Stimulated activated naive CD8-positive, alpha-beta T cell treated with anti-CD3 and anti-CD28 coated beads, Interleukin-15, amount 100 ng/mL, for 72 hours (primary cell): Measurements from ENCODE around the gene SNIP1.
A peak's percentile ranks its signal among the peaks of the same experiment; 100 is the strongest.
"Not testable (repeated sequence)": the region's sequence is repeated elsewhere in the genome, so short reads cannot be mapped to it uniquely, and the experiment has no call there.

Experiments
- ATAC-seq: fragments of 150-1000 bp; cut with Tn5 transposase; 2 replicates; pipeline ENCODE4 v1.10.0; 2021; ENCODE audit warnings: mild to moderate bottlenecking, moderate library complexity
- DNase-seq, 2 donors: peaks; one replicate each; pipeline ENCODE4 v3.0.0; 2021 to 2022
- H3K27ac Mint-ChIP-seq, 2 donors: one replicate each; pipeline ENCODE4 v1.8.0; 2022; ENCODE audit warnings: mild to moderate bottlenecking in 2 of 2, mixed read lengths in 2 of 2, moderate library complexity in 2 of 2
- H3K27me3 Mint-ChIP-seq: one replicate; pipeline ENCODE4 v1.8.0; 2022; ENCODE audit warnings: mixed read lengths
- H3K4me1 Mint-ChIP-seq: one replicate; pipeline ENCODE4 v1.8.0; 2022; ENCODE audit warnings: mild to moderate bottlenecking, mixed read lengths
- H3K4me3 Mint-ChIP-seq, 2 donors: one replicate each; pipeline ENCODE4 v1.8.0; 2022; ENCODE audit warnings: mild to moderate bottlenecking in 2 of 2, mixed read lengths in 2 of 2, moderate library complexity in 1 of 2
- H3K9me3 Mint-ChIP-seq, 2 donors: one replicate each; pipeline ENCODE4 v1.8.0; 2022; ENCODE audit warnings: mixed read lengths in 2 of 2

The SNIP1 gene

GRCh38 chr1:37564892-37565291, 10.8 kb upstream of the SNIP1 start:
- no peaks in the 10 kb centered on the region for H3K9me3 Mint-ChIP-seq
- no peaks in the 10 kb centered on the region for H3K4me1 Mint-ChIP-seq
- no peak overlapping the region for H3K4me3 Mint-ChIP-seq
- H3K27ac Mint-ChIP-seq, result no peak overlapping the region
- no peak for DNase-seq
- H3K27me3 Mint-ChIP-seq, result no peaks in the 10 kb centered on the region
- no peak for ATAC-seq

- no peak for ATAC-seq
- Mint-ChIP-seq H3K4me3 (no peak overlapping the region), H3K9me3 (no peaks in the 10 kb centered on the region), H3K4me1 (no peaks in the 10 kb centered on the region), H3K27me3 (no peaks in the 10 kb centered on the region), H3K27ac (no peak overlapping the region)
- DNase-seq, result no peak
Measured at GRCh38 chr1:37562984-37563383, 8.9 kb upstream of the SNIP1 start.

- Mint-ChIP-seq H3K4me1 (peaks cover 7% of the 10 kb centered on the region), H3K27me3 (no peaks in the 10 kb centered on the region), H3K9me3 (no peaks in the 10 kb centered on the region), H3K27ac (peak overlapping the region in 1 of 2 donors; percentile 91), H3K4me3 (no peak overlapping the region)
- peak; percentile 43 to 48 for DNase-seq
- peak; percentile 79 for ATAC-seq
Measured at GRCh38 chr1:37561133-37562132, 7.3 kb upstream of the SNIP1 start.

GRCh38 chr1:37560401-37561132, 6.5 kb upstream of the SNIP1 start:
- Mint-ChIP-seq H3K4me3 (no peak overlapping the region), H3K27ac (no peak overlapping the region), H3K4me1 (peaks cover 9% of the 10 kb centered on the region), H3K9me3 (no peaks in the 10 kb centered on the region), H3K27me3 (no peaks in the 10 kb centered on the region)
- ATAC-seq (no peak), DNase-seq (no peak)

- not testable (repeated sequence) for H3K4me3 Mint-ChIP-seq, H3K9me3 Mint-ChIP-seq, H3K27me3 Mint-ChIP-seq, DNase-seq, ATAC-seq, H3K4me1 Mint-ChIP-seq
- peak overlapping the region in 1 of 2 donors; percentile 42 for H3K27ac Mint-ChIP-seq
Measured at GRCh38 chr1:37559957-37560379, 5.9 kb upstream of the SNIP1 start.

- Mint-ChIP-seq H3K27me3 (no peaks in the 10 kb centered on the region), H3K9me3 (no peaks in the 10 kb centered on the region), H3K4me3 (no peak overlapping the region), H3K27ac (no peak overlapping the region), H3K4me1 (peaks cover 13% of the 10 kb centered on the region)
- ATAC-seq (no peak), DNase-seq (no peak)
Measured at GRCh38 chr1:37559080-37559479, 5.0 kb upstream of the SNIP1 start.

- ATAC-seq (no peak), DNase-seq (no peak)
- H3K4me1 Mint-ChIP-seq, result peaks cover 15% of the 10 kb centered on the region
- no peaks in the 10 kb centered on the region for H3K9me3 Mint-ChIP-seq
- H3K27me3 Mint-ChIP-seq, result no peaks in the 10 kb centered on the region
- H3K4me3 Mint-ChIP-seq, result no peak overlapping the region
- H3K27ac Mint-ChIP-seq, result no peak overlapping the region
Measured at GRCh38 chr1:37558411-37558810, 4.3 kb upstream of the SNIP1 start.

- Mint-ChIP-seq H3K27ac (no peak overlapping the region), H3K9me3 (no peaks in the 10 kb centered on the region), H3K4me1 (peaks cover 25% of the 10 kb centered on the region), H3K4me3 (no peak overlapping the region), H3K27me3 (no peaks in the 10 kb centered on the region)
- DNase-seq (no peak), ATAC-seq (no peak)
Measured at GRCh38 chr1:37557402-37557801, 3.3 kb upstream of the SNIP1 start.

GRCh38 chr1:37556712-37557196, 2.7 kb upstream of the SNIP1 start, which contains the start of gene DNALI1:
Gene DNALI1 (plus strand): TSS chr1:37556940. CDS start chr1:37556995, 55 bp downstream.
- Mint-ChIP-seq H3K4me3 (no peak within 1 kb of the TSS), H3K4me1 (peaks cover 31% of the 10 kb centered on the region), H3K27me3 (no peaks in the 10 kb centered on the region), H3K27ac (peak within 1 kb of the TSS in 1 of 2 donors; percentile 0), H3K9me3 (no peaks in the 10 kb centered on the region)
- peak; percentile 48 to 68 for DNase-seq
- peak; percentile 57 for ATAC-seq

GRCh38 chr1:37553598-37553926, 531 bp downstream of the SNIP1 start:
- no peak for DNase-seq
- Mint-ChIP-seq H3K4me3 (peak overlapping the region; percentile 95 to 96), H3K9me3 (no peaks in the 10 kb centered on the region), H3K27me3 (no peaks in the 10 kb centered on the region), H3K4me1 (peaks cover 56% of the 10 kb centered on the region), H3K27ac (peak overlapping the region; percentile 70 to 99)
- peak; percentile 36 for ATAC-seq

- ATAC-seq (no peak), DNase-seq (no peak)
- no peak overlapping the region for H3K27ac Mint-ChIP-seq
- H3K4me3 Mint-ChIP-seq, result no peak overlapping the region
- H3K9me3 Mint-ChIP-seq, result no peaks in the 10 kb centered on the region
- H3K4me1 Mint-ChIP-seq, result peaks cover 52% of the 10 kb centered on the region
- H3K27me3 Mint-ChIP-seq, result no peaks in the 10 kb centered on the region
Measured at GRCh38 chr1:37549341-37549740, 4.8 kb downstream of the SNIP1 start.

GRCh38 chr1:37545019-37545418, 9.1 kb downstream of the SNIP1 start:
- no peak overlapping the region for H3K4me3 Mint-ChIP-seq
- no peak for ATAC-seq
- no peak overlapping the region for H3K27ac Mint-ChIP-seq
- no peaks in the 10 kb centered on the region for H3K9me3 Mint-ChIP-seq
- DNase-seq, result no peak
- H3K27me3 Mint-ChIP-seq, result no peaks in the 10 kb centered on the region
- peaks cover 20% of the 10 kb centered on the region for H3K4me1 Mint-ChIP-seq

- H3K27ac Mint-ChIP-seq, result no peak overlapping the region
- no peak for ATAC-seq
Measured at GRCh38 chr1:37544530-37544929, 9.6 kb downstream of the SNIP1 start.

GRCh38 chr1:37540036-37540785, 13.9 kb downstream of the SNIP1 start:
- ATAC-seq, result no peak
- Mint-ChIP-seq H3K4me1 (peaks cover 19% of the 10 kb centered on the region), H3K27ac (no peak overlapping the region), H3K27me3 (no peaks in the 10 kb centered on the region), H3K9me3 (no peaks in the 10 kb centered on the region), H3K4me3 (no peak overlapping the region)
- DNase-seq, result no peak

More at GRCh38 chr1:37544530-37544929, 9.6 kb downstream of the SNIP1 start:
- Mint-ChIP-seq H3K9me3 (no peaks in the 10 kb centered on the region), H3K27me3 (no peaks in the 10 kb centered on the region), H3K4me3 (no peak overlapping the region), H3K4me1 (peaks cover 15% of the 10 kb centered on the region)
- no peak for DNase-seq

- H3K27me3 Mint-ChIP-seq, H3K27ac Mint-ChIP-seq, DNase-seq, H3K9me3 Mint-ChIP-seq, ATAC-seq, H3K4me3 Mint-ChIP-seq: not testable (repeated sequence)
- H3K4me1 Mint-ChIP-seq, result peaks cover 21% of the 10 kb centered on the region
Measured at GRCh38 chr1:37539154-37539553, 14.9 kb downstream of the SNIP1 start.
